Right lobe of liver (tissue), 4 donors: Measurements from ENCODE around the gene TRIP4.

Experiments used
- POLR2A ChIP-seq: fragments of 450-650 bp; IDR thresholded peaks from one replicate; pipeline ENCODE4 v1.6.1; 2017; ENCODE audit warnings: antibody characterized with exemption, mild to moderate bottlenecking
- TF ChIP-seq, protein P1 (sequence below), 4 donors: fragments of 200-600 bp in 3 of 4; fragments of 450-650 bp in 1 of 4; IDR thresholded peaks; one replicate each; pipeline versions ENCODE4 v1.5.1 to v1.8.0; 2016 to 2022; ENCODE audit warnings: antibody characterized with exemption in 4 of 4, mild to moderate bottlenecking in 2 of 4
- donor health status: DM: no; HTN: no; CAD: no.
- donor health status: DM: no; HTN: no; CAD: no.
- donor health status: DM: no; HTN: yes; CAD: no.

DNA sequence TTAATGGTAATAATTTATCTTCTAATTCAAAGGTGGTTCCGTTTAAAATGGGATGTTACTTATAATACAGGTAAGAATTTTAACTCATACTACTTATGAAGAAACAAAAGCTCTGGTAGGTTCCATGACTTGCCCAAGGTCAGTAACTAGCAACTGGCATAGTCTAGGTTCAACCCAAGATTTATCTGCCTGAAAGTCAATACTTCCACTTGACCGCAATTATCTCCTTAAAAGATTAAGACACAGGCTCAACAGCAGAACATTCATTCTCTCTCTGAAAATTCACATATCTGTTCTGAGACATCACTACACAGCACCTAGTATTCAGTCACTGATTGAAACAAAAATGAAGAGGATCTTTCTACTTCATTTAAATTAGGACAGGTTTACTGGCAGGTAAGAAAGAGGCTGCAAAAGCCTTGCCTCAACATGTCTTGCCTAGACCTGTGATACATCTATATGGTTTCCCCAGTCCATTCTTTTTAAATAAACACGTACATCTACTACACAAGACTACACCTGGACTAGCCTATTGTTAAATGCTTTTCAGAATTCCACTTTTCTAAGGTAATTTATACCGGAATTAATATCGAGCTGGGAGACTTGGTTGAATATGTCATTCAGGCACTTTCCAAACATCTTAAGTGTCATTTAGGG, 32.8 kb upstream of the TRIP4 start:
- TF ChIP-seq, protein P1, sequence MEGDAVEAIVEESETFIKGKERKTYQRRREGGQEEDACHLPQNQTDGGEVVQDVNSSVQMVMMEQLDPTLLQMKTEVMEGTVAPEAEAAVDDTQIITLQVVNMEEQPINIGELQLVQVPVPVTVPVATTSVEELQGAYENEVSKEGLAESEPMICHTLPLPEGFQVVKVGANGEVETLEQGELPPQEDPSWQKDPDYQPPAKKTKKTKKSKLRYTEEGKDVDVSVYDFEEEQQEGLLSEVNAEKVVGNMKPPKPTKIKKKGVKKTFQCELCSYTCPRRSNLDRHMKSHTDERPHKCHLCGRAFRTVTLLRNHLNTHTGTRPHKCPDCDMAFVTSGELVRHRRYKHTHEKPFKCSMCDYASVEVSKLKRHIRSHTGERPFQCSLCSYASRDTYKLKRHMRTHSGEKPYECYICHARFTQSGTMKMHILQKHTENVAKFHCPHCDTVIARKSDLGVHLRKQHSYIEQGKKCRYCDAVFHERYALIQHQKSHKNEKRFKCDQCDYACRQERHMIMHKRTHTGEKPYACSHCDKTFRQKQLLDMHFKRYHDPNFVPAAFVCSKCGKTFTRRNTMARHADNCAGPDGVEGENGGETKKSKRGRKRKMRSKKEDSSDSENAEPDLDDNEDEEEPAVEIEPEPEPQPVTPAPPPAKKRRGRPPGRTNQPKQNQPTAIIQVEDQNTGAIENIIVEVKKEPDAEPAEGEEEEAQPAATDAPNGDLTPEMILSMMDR (IDR thresholded peaks at IDR 0.05): no peak
- TF ChIP-seq POLR2A: no peak
